HEK293 (cell line): ENCODE results near the gene OR51E1.

Experiments
- CTCF ChIA-PET: fragments of 350-600 bp; formaldehyde crosslinking; extraction: SDS; loops from one replicate; lab custom pipeline; 2021; ENCODE audit warnings: antibody characterized with exemption; lab: Yijun Ruan, JAX
- POLR2A ChIA-PET: fragments of 300-600 bp; formaldehyde crosslinking; extraction: SDS; loops from one replicate; lab custom pipeline; 2020; ENCODE audit warnings: antibody characterized with exemption, inconsistent platforms; lab: Yijun Ruan, JAX
- H3K27ac ChIP-seq: fragments of 200-500 bp; sonication (Bioruptor generic); 2 replicates; pipeline ENCODE4 v1.5.1; 2014; ENCODE audit warnings: low read depth, low read length, control low read depth, inconsistent platforms; ENCODE audit errors: extremely low read depth
- H3K36me3 ChIP-seq, 2 experiments: fragments of 200-500 bp in 1 of 2; sonication (Bioruptor generic) in 1 of 2; 1 replicate in 1 of 2; 2 replicates in 1 of 2; pipeline ENCODE4 v1.5.1; 2014 to 2017; ENCODE audit warnings: inconsistent platforms in 2 of 2, low read length in 2 of 2; ENCODE audit not compliant: control insufficient read depth in 2 of 2, insufficient read depth in 1 of 2
- H3K4me1 ChIP-seq: fragments of 200-500 bp; sonication (Bioruptor generic); 2 replicates; pipeline ENCODE4 v1.5.1; 2014; ENCODE audit warnings: mild to moderate bottlenecking, low read length, inconsistent platforms; ENCODE audit not compliant: control insufficient read depth, insufficient read depth
- H3K4me3 ChIP-seq: 2 replicates; pipeline ENCODE4 v1.5.1; 2011; ENCODE audit warnings: low read depth, mild to moderate bottlenecking, control low read depth, low read length, moderate library complexity
- H3K9me3 ChIP-seq: fragments of 200-500 bp; sonication (Bioruptor generic); 2 replicates; pipeline ENCODE4 v1.5.1; 2014; ENCODE audit warnings: low read depth, low read length, inconsistent platforms; ENCODE audit not compliant: control insufficient read depth, insufficient read depth
- BCL11B ChIP-seq: fragments of 450-650 bp; formaldehyde crosslinking; IDR thresholded peaks from 2 replicates; pipeline ENCODE4 v1.5.1; 2016; ENCODE audit warnings: low read depth, missing biosample characterization, missing genetic modification characterization
- GLI4 ChIP-seq: fragments of 450-650 bp; formaldehyde crosslinking; IDR thresholded peaks from 2 replicates; pipeline ENCODE4 v1.5.1; 2016; ENCODE audit warnings: missing biosample characterization, missing genetic modification characterization
- GLIS1 ChIP-seq: fragments of 450-650 bp; formaldehyde crosslinking; IDR thresholded peaks from 2 replicates; pipeline ENCODE4 v1.5.1; 2016; ENCODE audit warnings: missing biosample characterization, missing genetic modification characterization
- HOXA7 ChIP-seq: sonication (generic); formaldehyde crosslinking; IDR thresholded peaks from 2 replicates; pipeline ENCODE4 v1.8.1; 2022; ENCODE audit warnings: missing genetic modification reagents, borderline replicate concordance
- IKZF3 ChIP-seq: fragments of 450-650 bp; IDR thresholded peaks from 2 replicates; pipeline ENCODE4 v1.5.0; 2018; ENCODE audit warnings: missing biosample characterization, mild to moderate bottlenecking, missing genetic modification characterization, moderate library complexity
- KLF10 ChIP-seq: fragments of 450-650 bp; IDR thresholded peaks from 2 replicates; pipeline ENCODE4 v1.5.1; 2018; ENCODE audit warnings: missing biosample characterization, mild to moderate bottlenecking, missing genetic modification characterization
- KLF16 ChIP-seq: fragments of 450-650 bp; formaldehyde crosslinking; IDR thresholded peaks from 2 replicates; pipeline ENCODE4 v1.5.1; 2017; ENCODE audit warnings: missing biosample characterization, missing genetic modification characterization
- MEIS1 ChIP-seq: sonication (generic); formaldehyde crosslinking; IDR thresholded peaks from 2 replicates; pipeline ENCODE4 v1.8.1; 2022; ENCODE audit warnings: missing genetic modification reagents, mild to moderate bottlenecking, borderline replicate concordance
- MYNN ChIP-seq: fragments of 450-650 bp; formaldehyde crosslinking; IDR thresholded peaks from 2 replicates; pipeline ENCODE4 v1.5.1; 2016; ENCODE audit warnings: missing biosample characterization, missing genetic modification characterization, borderline replicate concordance
- OSR2 ChIP-seq: fragments of 450-650 bp; formaldehyde crosslinking; IDR thresholded peaks from 2 replicates; pipeline ENCODE4 v1.5.1; 2016; ENCODE audit warnings: missing biosample characterization, missing genetic modification characterization
- REPIN1 ChIP-seq: fragments of 450-650 bp; formaldehyde crosslinking; IDR thresholded peaks from 2 replicates; pipeline ENCODE4 v1.5.1; 2017; ENCODE audit warnings: missing biosample characterization, missing genetic modification characterization, low read depth
- ZNF121 ChIP-seq: fragments of 450-650 bp; formaldehyde crosslinking; IDR thresholded peaks from 2 replicates; pipeline ENCODE4 v1.5.1; 2016; ENCODE audit warnings: missing biosample characterization, missing genetic modification characterization
- ZNF140 ChIP-seq: fragments of 450-650 bp; formaldehyde crosslinking; IDR thresholded peaks from 2 replicates; pipeline ENCODE4 v1.5.1; 2016; ENCODE audit warnings: missing biosample characterization, missing genetic modification characterization
- ZNF146 ChIP-seq: fragments of 450-650 bp; formaldehyde crosslinking; IDR thresholded peaks from 2 replicates; pipeline ENCODE4 v1.5.1; 2016; ENCODE audit warnings: missing biosample characterization, missing genetic modification characterization
- ZNF16 ChIP-seq: fragments of 450-650 bp; formaldehyde crosslinking; IDR thresholded peaks from 2 replicates; pipeline ENCODE4 v1.5.1; 2016; ENCODE audit warnings: low read depth, missing biosample characterization, missing genetic modification characterization
- ZNF214 ChIP-seq: fragments of 450-650 bp; formaldehyde crosslinking; IDR thresholded peaks from 2 replicates; pipeline ENCODE4 v1.5.1; 2017; ENCODE audit warnings: missing biosample characterization, mild to moderate bottlenecking, missing genetic modification characterization, borderline replicate concordance
- ZNF311 ChIP-seq: fragments of 450-650 bp; formaldehyde crosslinking; IDR thresholded peaks from 2 replicates; pipeline ENCODE4 v1.5.1; 2017; ENCODE audit warnings: missing biosample characterization, missing genetic modification characterization, borderline replicate concordance
- ZNF555 ChIP-seq: fragments of 450-650 bp; formaldehyde crosslinking; conservative IDR thresholded peaks from 2 replicates; pipeline ENCODE4 v1.5.1; 2017; ENCODE audit warnings: missing biosample characterization, mild to moderate bottlenecking, missing genetic modification characterization, inconsistent platforms
- ZNF561 ChIP-seq: fragments of 450-650 bp; IDR thresholded peaks from 2 replicates; pipeline ENCODE4 v1.5.1; 2018; ENCODE audit warnings: missing biosample characterization, missing genetic modification characterization, borderline replicate concordance
- ZNF621 ChIP-seq: fragments of 450-650 bp; formaldehyde crosslinking; IDR thresholded peaks from 2 replicates; pipeline ENCODE4 v1.5.1; 2017; ENCODE audit warnings: missing biosample characterization, missing genetic modification characterization
- ZNF624 ChIP-seq: fragments of 450-650 bp; formaldehyde crosslinking; IDR thresholded peaks from 2 replicates; pipeline ENCODE4 v1.5.1; 2017; ENCODE audit warnings: missing biosample characterization, missing genetic modification characterization
- ZNF664 ChIP-seq: fragments of 450-650 bp; formaldehyde crosslinking; IDR thresholded peaks from 2 replicates; pipeline ENCODE4 v1.5.1; 2016; ENCODE audit warnings: missing biosample characterization, missing genetic modification characterization
- ZNF670 ChIP-seq: fragments of 450-650 bp; formaldehyde crosslinking; IDR thresholded peaks from 2 replicates; pipeline ENCODE4 v1.5.1; 2016; ENCODE audit warnings: missing biosample characterization, missing genetic modification characterization, low read depth
- ZNF777 ChIP-seq: fragments of 450-650 bp; formaldehyde crosslinking; IDR thresholded peaks from 2 replicates; pipeline ENCODE4 v1.5.1; 2017; ENCODE audit warnings: missing biosample characterization, missing genetic modification characterization, borderline replicate concordance
- ZSCAN16 ChIP-seq: fragments of 450-650 bp; formaldehyde crosslinking; IDR thresholded peaks from 2 replicates; pipeline ENCODE4 v1.5.1; 2016; ENCODE audit warnings: missing biosample characterization, missing genetic modification characterization
- TF ChIP-seq, protein P1 (sequence below): fragments of 450-650 bp; formaldehyde crosslinking; IDR thresholded peaks from 2 replicates; pipeline ENCODE4 v1.5.1; 2016; ENCODE audit warnings: missing biosample characterization, missing genetic modification characterization
- TF ChIP-seq, protein P2 (sequence below): fragments of 450-650 bp; formaldehyde crosslinking; conservative IDR thresholded peaks from 2 replicates; pipeline ENCODE4 v1.5.1; 2016; ENCODE audit warnings: low read depth, missing biosample characterization, missing genetic modification characterization
- TF ChIP-seq, protein P3 (sequence below): fragments of 450-650 bp; formaldehyde crosslinking; IDR thresholded peaks from 2 replicates; pipeline ENCODE4 v1.5.1; 2016; ENCODE audit warnings: missing biosample characterization, missing genetic modification characterization
- TF ChIP-seq, protein P4 (sequence below): fragments of 450-650 bp; formaldehyde crosslinking; IDR thresholded peaks from 2 replicates; pipeline ENCODE4 v1.5.1; 2017; ENCODE audit warnings: missing biosample characterization, missing genetic modification characterization
- TF ChIP-seq, protein P5 (sequence below): fragments of 450-650 bp; formaldehyde crosslinking; IDR thresholded peaks from 2 replicates; pipeline ENCODE4; 2016; ENCODE audit warnings: missing biosample characterization, missing genetic modification characterization

OR51E1 gene

DNA sequence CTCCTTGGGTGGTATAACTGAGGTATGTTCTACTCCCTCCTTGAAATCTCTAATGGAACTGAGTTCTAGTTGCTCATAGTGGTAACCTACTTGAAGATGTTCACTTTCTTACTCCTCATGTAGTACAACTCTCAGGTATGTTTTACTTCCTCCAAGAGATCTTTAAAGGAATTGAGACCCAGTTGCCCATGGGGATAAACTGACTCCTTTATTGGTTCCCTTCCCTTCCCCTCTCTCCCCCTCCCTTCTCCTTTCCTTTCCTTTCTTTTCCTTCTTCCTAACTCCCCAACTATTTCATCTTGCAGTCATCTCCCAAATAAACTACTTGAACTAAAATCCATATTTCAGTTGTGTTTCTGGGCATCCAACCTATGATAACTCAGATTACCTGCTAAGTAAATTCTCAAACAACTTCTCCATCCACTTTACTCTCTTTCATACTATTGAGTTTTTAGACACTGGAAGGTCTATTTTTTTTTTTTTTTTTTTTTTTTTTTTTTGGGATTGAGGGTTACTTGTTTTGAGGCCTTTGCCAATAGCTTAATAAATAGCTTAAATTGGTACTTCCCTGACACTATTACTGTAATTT lies 27.8 kb upstream of the OR51E1 start:
- Histone ChIP-seq H3K36me3 (no peaks in the 10 kb centered on the region), H3K9me3 (no peaks in the 10 kb centered on the region), H3K4me1 (no peaks in the 10 kb centered on the region), H3K27ac (no peak overlapping the region), H3K4me3 (no peak overlapping the region)
- ChIA-PET POLR2A (no interaction called here), CTCF (no interaction called here)
- TF ChIP-seq ZNF777 (tag by site-specific recombination): no peak
- TF ChIP-seq ZNF555 (tag by site-specific recombination): no peak
- no peak for TF ChIP-seq ZNF311
- no peak for TF ChIP-seq MEIS1 (CRISPR knock-in tag)
- TF ChIP-seq ZSCAN16 (tag by site-specific recombination): no peak
- TF ChIP-seq ZNF16 (tag by site-specific recombination): no peak
- no peak for TF ChIP-seq ZNF140 (tag by site-specific recombination)
- no peak for TF ChIP-seq OSR2 (tag by site-specific recombination)
- TF ChIP-seq KLF16 (tag by site-specific recombination): no peak
- no peak for TF ChIP-seq MYNN (tag by site-specific recombination)
- no peak for TF ChIP-seq ZNF561
- TF ChIP-seq GLIS1 (tag by site-specific recombination): no peak
- TF ChIP-seq, protein P1, sequence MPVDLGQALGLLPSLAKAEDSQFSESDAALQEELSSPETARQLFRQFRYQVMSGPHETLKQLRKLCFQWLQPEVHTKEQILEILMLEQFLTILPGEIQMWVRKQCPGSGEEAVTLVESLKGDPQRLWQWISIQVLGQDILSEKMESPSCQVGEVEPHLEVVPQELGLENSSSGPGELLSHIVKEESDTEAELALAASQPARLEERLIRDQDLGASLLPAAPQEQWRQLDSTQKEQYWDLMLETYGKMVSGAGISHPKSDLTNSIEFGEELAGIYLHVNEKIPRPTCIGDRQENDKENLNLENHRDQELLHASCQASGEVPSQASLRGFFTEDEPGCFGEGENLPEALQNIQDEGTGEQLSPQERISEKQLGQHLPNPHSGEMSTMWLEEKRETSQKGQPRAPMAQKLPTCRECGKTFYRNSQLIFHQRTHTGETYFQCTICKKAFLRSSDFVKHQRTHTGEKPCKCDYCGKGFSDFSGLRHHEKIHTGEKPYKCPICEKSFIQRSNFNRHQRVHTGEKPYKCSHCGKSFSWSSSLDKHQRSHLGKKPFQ: no peak
- TF ChIP-seq, protein P2, sequence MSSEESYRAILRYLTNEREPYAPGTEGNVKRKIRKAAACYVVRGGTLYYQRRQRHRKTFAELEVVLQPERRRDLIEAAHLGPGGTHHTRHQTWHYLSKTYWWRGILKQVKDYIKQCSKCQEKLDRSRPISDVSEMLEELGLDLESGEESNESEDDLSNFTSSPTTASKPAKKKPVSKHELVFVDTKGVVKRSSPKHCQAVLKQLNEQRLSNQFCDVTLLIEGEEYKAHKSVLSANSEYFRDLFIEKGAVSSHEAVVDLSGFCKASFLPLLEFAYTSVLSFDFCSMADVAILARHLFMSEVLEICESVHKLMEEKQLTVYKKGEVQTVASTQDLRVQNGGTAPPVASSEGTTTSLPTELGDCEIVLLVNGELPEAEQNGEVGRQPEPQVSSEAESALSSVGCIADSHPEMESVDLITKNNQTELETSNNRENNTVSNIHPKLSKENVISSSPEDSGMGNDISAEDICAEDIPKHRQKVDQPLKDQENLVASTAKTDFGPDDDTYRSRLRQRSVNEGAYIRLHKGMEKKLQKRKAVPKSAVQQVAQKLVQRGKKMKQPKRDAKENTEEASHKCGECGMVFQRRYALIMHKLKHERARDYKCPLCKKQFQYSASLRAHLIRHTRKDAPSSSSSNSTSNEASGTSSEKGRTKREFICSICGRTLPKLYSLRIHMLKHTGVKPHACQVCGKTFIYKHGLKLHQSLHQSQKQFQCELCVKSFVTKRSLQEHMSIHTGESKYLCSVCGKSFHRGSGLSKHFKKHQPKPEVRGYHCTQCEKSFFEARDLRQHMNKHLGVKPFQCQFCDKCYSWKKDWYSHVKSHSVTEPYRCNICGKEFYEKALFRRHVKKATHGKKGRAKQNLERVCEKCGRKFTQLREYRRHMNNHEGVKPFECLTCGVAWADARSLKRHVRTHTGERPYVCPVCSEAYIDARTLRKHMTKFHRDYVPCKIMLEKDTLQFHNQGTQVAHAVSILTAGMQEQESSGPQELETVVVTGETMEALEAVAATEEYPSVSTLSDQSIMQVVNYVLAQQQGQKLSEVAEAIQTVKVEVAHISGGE: no peak
- no peak for TF ChIP-seq ZNF670
- TF ChIP-seq ZNF624: no peak
- TF ChIP-seq ZNF664: no peak
- TF ChIP-seq ZNF621 (tag by site-specific recombination): no peak
- TF ChIP-seq ZNF146 (tag by site-specific recombination): no peak
- TF ChIP-seq GLI4 (tag by site-specific recombination): no peak

DNA sequence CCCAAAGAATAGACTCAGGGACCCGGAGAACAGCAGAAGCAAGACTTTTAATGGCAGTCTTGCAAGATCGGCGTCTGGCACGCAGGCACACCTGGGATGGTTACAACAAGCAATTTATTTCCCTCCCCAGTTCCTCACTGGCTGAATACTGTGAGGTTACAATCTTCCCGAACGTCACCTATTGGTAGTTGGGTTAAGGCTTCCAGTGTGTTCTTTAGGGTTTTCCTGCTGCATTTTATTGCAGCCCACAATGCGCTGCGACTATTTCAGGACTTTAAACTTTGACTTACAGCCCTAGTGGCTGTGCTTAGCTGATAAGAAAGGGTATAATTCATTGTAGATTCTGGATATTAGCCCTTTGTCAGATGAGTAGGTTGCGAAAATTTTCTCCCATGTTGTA lies 24.3 kb upstream of the OR51E1 start:
- Histone ChIP-seq H3K36me3 (no peaks in the 10 kb centered on the region), H3K9me3 (no peaks in the 10 kb centered on the region), H3K4me1 (no peaks in the 10 kb centered on the region), H3K4me3 (no peak overlapping the region), H3K27ac (no peak overlapping the region)
- ChIA-PET CTCF (no interaction called here), POLR2A (no interaction called here)
- TF ChIP-seq, protein P3, sequence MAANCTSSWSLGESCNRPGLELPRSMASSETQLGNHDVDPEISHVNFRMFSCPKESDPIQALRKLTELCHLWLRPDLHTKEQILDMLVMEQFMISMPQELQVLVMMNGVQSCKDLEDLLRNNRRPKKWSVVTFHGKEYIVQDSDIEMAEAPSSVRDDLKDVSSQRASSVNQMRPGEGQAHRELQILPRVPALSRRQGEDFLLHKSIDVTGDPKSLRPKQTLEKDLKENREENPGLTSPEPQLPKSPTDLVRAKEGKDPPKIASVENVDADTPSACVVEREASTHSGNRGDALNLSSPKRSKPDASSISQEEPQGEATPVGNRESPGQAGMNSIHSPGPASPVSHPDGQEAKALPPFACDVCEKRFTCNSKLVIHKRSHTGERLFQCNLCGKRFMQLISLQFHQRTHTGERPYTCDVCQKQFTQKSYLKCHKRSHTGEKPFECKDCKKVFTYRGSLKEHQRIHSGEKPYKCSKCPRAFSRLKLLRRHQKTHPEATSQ: no peak
- TF ChIP-seq ZNF121 (tag by site-specific recombination) (no peak), KLF10 (tag by site-specific recombination) (no peak), IKZF3 (tag by site-specific recombination) (no peak), BCL11B (no peak), ZNF670 (no peak), ZNF214 (tag by site-specific recombination) (no peak), ZNF311 (no peak), HOXA7 (no peak), REPIN1 (tag by site-specific recombination) (no peak)
- TF ChIP-seq, protein P4, sequence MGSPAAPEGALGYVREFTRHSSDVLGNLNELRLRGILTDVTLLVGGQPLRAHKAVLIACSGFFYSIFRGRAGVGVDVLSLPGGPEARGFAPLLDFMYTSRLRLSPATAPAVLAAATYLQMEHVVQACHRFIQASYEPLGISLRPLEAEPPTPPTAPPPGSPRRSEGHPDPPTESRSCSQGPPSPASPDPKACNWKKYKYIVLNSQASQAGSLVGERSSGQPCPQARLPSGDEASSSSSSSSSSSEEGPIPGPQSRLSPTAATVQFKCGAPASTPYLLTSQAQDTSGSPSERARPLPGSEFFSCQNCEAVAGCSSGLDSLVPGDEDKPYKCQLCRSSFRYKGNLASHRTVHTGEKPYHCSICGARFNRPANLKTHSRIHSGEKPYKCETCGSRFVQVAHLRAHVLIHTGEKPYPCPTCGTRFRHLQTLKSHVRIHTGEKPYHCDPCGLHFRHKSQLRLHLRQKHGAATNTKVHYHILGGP (tag by site-specific recombination): no peak
- TF ChIP-seq, protein P5, sequence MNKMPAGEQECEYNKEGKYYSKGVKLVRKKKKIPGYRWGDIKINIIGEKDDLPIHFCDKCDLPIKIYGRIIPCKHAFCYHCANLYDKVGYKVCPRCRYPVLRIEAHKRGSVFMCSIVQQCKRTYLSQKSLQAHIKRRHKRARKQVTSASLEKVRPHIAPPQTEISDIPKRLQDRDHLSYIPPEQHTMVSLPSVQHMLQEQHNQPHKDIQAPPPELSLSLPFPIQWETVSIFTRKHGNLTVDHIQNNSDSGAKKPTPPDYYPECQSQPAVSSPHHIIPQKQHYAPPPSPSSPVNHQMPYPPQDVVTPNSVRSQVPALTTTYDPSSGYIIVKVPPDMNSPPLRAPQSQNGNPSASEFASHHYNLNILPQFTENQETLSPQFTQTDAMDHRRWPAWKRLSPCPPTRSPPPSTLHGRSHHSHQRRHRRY (tag by site-specific recombination): no peak
